ENCODE data around the gene CD300E.

CD300E gene

DNA sequence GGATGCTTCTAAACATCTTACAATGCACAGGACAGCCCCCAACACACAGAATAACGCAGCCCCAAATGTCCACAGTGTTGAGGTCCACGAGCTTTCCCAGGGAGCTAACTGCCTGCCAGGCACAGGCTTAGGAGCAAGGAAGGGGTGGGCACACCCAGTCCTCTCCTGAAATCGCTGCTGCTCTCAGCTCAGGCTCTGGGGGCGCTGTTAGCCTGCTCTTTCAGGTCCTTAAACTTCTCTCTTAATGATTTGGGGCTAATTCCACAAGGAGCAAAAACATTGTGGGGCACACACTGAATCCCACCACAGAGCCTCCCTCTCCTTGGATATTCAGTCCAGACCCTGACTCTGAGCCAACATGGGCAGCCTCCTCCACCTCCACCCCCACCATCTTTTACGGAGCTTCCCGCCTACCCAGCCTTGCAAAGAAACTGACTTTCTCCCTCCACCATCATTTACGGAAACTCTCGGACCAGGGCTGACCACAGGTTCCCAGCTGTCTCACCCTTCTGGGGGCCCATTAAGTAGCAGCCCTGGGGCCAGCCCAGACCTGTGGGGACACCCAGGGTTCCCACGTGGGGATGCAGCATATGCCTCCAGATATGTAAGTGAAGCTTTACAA lies 57.3 kb downstream of the CD300E start:
- DNase-seq (ENCODE audit: low spot score) = peak; percentile 77

DNA sequence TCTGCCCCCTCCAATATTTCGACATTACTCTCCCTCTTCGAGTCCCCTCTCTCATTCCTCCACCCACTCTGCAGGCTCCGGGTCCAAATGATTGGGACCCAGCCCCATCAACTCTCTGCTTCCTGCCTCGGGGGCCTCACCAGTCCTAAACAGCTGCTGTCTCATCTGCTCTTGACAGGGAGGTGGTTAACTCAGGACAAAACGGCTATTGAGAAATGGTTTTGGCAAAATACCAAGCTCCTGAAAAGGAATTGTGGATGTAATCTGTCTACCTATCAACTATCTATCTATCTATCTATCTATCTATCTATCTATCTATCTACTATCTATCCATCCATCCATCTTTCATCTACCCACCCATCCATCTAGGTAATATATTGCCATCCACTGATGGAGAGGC lies 58.4 kb downstream of the CD300E start:
- DNase-seq (ENCODE audit: low spot score) = no peak

DNA sequence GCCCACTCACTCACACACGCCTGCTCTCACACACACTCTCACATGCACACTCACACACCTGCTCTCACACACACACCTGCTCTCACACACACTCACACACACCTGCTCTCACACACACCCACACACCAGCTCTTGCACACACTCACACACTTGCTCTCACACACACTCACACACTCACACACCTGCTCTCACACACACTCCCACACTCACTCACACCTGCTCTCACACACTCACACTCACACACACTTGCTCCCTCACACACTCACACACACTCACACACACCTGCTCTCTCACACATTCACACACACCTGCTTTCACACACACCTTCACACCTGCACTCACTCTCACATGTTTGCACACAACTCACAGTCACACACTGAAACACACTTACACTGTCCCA lies 60.2 kb downstream of the CD300E start:
- DNase-seq (ENCODE audit: low spot score) = no peak

DNA sequence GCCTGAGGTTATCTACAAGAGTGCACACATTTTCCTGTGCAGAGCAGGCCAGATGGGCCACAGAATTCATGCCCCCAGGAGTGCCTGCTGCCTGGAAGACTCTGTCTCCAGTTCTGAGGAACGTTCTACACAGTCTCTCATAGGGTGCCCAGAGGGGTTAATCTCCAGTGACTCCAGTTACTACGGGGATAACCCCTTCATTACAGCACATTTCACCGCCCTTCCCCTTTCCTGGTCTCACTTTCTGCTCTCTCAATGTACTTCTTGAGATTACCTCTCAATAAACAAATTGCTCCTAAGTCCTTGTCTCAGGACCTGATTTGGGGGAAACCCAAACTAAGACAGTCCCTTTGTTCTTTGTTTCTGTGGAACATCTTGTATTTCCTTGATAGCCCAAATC lies 62.0 kb downstream of the CD300E start:
- no peak for DNase-seq (ENCODE audit: low spot score)

All from iPS-NIHi11 (cell line).